Measurements from ENCODE around the gene CACNA1D.
A peak's percentile ranks its signal among the peaks of the same experiment; 100 is the strongest.

The CACNA1D gene

DNA sequence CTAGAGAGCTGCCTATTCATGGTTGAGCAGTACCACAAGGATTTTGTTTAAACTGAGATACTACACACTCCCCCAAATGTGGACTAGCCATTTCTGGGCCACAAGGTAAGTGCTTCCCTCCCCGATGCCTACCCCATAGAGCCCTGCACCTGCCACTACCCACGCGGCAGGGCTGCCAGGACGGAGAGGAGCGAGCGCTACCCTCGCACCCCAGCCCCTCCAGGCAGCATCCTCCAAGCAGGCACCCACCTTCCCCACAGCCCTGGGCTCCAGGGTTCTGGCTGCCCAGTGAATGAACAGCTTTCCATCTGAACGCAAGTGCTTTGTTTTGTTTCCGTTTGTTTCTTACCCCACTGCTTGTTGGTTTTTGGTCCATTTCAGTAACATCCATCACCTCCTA lies 292.6 kb downstream of the CACNA1D start:
- DNase-seq (ENCODE audit: low read depth in 2 of 2) = no peak

DNA sequence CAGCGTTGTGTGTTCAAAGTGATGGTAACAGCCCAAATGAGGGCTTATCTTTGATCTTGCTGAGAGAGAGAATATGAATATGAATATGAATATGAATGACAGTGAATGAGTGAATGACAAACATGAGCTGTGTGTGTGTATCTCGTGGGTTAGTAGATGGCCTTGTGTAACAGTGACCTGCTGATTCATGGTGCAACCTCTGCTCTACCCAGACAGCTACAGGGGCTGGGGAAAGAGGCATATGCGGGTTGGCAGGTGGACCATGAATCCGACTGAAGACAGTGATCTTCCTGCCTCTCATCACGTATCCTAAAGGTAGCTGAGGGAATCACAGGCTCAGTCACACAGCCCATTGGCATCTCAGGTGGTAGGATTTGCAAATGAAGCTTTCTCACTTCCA lies 293.6 kb downstream of the CACNA1D start:
- DNase-seq (ENCODE audit: low read depth in 2 of 2) = no peak

DNA sequence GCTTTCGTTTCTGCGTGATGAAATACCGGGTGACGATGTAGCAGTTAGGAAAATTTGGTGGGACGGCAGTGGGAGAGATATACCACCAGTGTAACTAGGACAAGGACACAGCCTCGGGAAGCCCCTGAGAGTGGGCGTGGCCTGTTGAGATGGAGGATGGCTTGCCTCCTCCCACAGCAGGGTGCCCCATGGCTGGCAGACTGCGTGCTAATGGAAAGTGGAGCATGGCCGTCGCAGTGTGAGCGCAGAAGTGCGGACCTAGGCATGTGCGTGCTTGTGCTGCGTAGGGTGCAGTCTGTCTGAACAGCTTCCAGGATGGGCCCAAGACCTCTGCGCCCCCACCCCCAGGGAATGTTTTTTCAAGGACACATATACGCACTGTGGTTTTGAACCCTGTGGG lies 295.0 kb downstream of the CACNA1D start:
- no peak for DNase-seq (ENCODE audit: low read depth in 2 of 2)

DNA sequence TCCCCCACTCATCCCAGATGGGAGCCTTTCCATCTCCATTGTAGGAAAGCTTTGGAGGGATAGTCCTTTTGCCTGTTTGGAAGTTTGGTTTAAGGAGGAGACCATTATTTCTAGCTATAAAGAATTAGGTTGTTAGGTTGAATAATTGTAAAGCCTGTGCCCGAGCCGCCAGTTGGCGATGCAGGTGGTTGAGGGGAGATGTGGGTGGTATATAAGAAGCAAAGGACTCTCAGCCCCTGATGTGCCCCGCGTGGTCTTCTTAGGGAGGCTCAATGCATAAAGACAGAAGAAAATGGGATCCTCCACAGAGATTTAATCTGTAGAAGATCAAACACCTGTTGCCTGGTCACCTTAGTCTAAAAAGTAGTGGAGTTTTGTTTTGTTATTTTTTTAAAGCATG lies 296.1 kb downstream of the CACNA1D start:
- DNase-seq (ENCODE audit: low read depth in 2 of 2) = no peak

DNA sequence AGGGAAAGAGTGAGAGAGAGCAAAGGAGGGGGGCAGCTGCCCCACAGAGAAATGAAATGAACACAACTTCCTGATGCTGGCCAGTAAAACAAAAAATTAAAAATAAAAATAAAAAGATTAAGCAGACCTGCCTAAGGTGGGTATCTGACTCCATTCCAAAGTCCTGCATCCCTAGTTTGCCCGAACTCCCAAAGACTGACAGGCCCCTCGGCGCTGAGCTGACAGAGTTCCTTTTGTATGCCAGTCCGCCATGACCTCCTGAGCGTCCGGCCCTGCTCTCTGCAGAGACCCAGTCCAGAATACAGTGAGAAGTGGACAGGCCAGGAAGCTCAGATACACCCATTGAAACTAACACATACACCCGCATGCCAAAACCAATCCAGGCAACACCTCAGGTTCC lies 296.9 kb downstream of the CACNA1D start:
- no peak for DNase-seq (ENCODE audit: low read depth in 2 of 2)

DNA sequence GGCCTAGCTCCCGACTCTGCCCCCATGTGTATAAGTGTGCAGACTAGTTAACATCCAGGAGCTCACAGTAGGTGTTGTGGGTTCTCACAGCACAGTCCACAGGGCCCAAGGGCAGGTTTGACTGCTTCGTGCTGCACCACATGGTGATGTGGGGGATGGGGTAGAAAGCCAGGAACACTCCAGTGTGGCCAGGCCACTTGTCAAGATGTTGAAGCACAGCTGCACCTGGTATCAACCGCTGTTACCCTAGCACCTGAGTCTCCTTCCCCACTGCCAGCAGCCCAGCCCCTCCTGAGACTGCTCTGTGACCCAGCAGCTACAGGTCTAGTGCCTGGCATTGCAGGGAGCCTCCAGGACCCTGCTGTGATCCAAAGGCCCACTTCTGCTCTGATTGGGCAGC lies 298.5 kb downstream of the CACNA1D start:
- no peak for DNase-seq (ENCODE audit: low read depth in 2 of 2)

DNA sequence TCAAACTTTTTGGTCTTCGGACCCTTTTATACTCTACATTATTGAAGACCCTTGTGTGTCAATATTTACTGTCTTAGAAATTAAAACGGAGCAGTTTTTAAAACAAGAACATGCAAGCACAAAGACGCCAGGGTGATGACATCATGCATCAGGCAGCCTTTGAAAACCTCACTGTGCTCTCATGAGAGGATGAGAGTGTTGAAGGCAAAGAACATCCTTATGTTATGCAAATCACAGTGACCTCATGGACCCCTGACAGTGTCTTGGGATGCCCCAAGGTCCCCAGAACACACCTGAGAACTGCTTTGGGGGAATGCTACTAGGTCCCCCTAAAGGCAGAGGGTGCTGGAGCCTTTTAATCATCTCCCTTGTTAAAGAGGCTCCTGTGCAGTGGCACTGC lies 300.2 kb downstream of the CACNA1D start:
- DNase-seq (ENCODE audit: low read depth in 2 of 2) = no peak

DNA sequence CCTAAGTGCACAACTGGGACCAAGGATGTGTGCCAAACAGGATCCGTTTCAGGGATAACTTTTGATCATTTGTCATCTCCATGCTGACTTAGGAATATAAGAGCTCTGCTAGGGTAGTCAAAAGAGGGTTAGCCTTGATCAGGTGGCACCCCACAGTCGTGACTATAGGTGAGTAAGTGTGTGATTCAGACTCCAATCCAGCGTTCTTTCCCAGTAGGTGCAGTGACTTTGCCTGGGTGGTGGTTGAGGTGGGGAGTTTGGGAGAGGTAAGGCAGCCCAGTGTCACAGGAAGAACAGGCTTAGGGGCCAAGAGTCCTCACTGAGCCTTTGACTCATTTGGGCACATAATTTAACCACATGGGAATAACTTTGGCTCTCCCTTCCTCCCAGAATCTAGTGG lies 300.8 kb downstream of the CACNA1D start:
- no peak for DNase-seq (ENCODE audit: low read depth in 2 of 2)

DNA sequence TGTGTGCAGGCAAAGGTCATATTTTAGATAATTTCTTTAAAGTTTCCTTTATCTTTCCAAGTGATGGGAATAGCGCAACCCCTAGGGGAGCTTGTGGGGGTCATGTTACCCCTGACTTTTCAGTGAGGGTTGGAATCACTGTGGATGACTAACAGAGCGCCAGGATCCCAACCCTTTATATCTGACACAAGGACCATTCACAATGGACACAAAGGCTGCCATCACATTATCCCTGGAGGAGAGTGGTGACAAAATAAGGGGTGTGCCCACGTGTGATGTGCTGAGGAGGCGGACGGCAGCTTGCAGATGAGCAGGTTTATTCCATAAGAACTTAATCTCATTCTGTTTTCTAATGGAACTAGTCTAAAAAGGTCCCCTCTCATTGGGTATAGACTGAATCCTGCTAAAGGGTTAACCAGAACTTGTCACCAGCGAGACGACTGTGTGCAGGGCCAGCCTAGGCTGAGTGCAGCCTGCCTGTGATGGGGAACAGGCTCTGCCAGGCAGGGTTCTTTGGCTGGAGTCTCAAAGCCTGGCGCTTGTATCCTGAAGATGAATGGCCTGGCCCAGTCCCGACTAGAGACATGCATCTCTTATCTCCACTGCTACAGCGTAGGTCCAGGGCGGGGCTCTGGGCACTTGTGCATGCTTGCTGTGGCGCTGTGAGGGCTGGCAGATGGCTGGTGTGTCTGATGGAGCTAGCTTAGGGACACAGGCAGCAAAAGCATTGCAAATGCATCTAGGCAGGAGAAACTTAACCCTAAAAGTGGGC lies 301.6 kb downstream of the CACNA1D start:
- DNase-seq (ENCODE audit: low read depth in 2 of 2) = no peak

DNA sequence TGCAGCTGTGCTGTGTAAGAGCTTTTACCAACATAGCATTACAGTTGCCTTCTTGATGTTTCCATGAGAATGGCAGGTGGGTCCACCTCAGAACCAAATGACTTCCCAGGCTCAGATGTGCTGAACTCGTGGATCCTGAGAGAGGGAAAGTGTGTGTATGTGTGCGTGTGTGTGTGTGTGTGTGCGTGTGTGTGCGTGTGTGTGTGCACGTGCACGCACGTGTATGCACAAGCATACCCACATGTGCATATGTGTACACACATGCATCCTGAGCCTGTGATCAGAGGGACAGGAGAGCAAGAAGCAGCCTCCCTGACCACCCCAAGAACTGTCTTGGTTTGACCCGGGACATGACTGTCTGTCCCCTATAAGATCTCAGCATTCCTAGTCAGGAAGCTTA lies 303.7 kb downstream of the CACNA1D start:
- DNase-seq (ENCODE audit: low read depth in 2 of 2) = no peak

DNA sequence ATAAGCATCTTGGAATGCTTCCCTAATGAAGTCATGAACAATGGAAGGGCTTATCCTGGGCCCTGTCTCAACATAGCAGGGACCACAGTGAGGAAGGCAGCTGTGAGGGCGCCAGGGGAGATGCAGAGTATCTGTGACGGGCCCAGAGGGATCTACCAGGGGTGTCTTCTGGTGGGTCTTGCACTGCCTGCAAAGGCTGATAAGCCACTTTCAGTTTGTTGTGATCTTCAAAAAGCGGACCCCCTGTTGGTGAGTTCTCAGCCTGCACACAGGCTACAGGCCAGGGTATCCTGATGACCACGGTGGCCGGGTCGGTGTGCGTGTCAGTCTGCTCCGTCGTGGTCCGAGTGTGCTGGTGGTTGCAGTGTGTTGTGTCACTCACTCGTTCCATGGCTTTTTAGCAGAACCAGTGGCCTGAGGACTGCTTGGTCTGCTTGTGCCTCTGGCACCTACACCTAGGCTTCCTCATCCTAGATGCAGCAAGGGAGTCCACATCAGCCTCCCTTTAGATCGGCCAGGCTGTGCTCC lies 305.0 kb downstream of the CACNA1D start:
- DNase-seq (ENCODE audit: low read depth in 2 of 2) = no peak

DNA sequence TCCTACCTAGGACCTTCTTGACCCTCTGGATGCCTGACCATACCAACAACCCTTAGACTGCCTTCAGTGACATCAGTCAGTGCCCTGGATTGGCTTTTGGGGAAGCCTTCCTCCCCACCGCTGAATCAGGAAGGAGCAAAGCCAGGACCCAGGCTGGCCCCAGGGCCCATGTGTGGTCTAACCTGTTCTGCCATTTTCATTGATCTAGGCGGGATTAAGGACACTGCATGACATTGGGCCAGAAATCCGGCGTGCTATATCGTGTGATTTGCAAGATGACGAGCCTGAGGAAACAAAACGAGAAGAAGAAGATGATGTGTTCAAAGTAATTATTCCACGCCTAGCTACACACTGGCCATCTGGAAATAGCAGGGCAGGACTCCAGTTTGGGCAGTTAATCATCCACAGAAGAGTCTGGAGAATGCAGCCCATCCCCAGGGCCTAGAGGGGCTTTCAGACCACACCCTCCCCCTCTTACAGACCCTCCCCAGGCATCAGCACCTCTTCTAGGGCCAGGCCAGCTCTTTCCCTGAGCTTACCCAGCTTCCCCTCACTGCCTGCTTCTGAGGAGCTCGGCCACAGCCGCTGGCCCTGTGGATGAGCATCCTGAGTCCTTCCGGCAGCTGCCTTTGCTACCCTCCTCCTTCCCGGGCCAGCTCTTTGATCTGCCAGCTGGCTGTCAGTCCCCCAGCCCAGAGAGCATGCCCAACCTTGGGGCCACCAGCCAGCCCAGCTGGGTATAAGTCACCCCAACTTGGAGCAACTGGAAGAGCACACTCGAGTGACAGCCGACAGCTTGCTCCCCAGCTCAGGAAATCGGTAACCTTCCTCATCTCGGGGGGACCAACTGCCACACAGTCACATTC lies 305.9 kb downstream of the CACNA1D start:
- no peak for DNase-seq (ENCODE audit: low read depth in 2 of 2)

DNA sequence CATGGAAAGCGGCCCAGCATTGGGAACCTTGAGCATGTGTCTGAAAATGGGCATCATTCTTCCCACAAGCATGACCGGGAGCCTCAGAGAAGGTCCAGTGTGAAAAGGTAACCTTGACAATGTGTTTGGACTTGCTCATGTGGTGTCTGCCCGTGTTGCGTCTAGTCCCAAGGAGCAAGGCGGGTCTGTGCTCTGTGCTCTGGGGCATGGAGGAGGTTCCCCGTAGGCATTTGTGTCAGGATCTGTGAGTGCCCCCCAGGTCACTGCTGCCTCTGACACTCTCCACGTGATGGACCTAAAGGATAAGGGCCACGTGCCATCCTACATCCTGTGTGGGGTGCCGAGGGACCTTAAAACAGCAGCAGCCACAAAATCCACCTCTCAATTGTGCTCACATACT lies 306.9 kb downstream of the CACNA1D start:
- DNase-seq (ENCODE audit: low read depth in 2 of 2) = no peak

DNA sequence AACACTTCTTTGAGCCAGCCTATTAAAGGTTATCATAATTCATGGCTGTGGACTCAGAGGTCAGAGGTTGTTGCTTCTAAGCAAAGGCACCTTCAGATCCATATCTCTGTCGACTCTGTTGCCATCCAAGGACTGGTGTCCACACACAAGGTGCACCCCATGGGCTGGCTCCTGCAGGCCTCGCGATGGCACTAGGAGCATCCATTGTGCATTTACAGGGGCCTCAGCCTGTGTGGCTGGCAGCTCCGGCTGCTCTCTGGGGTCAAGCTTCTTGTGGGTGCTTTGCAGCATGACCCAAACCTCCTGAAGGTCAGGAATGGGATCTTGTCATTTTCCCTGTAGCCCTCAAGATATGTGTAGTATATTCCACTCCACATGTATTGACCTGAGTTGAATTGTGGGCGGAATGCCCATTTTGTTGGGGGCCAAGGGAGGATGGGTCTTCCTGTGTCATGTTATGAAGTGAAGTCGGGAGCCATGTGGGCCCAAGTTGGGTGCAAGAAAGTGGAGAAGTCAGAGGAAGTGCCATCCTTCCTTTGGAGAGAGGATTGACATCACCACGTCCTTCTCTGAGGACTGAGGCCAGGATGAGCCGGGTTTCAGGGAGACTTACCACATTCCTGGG lies 308.0 kb downstream of the CACNA1D start:
- DNase-seq (ENCODE audit: low read depth in 2 of 2) = no peak

DNA sequence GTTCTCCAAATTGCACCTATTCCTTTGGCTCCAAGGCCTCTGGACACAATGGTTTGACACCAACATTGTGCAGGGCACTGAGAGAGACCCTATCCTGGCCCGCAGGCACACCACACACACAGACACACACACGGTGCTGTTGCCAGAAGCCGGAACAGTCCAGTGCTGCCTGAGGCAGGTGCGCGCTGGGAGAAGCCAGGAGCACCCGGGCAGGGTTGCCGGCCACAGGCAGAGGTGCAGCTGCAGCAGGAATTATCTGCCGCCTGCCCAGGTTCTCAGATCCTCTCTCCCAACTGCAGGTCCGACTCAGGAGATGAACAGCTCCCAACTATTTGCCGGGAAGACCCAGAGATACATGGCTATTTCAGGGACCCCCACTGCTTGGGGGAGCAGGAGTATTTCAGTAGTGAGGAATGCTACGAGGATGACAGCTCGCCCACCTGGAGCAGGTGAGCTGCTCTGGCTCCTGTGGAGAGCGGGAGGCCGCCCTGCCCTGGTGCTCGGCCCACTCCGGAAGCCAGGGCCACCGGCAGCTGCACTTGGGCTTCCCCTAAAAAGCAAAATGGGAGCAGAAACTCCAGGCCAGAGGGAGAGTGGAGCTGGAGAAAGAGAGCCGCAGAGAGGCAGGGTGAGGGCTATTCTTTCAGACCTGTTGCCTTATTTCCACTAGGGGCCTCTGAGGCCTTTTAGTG lies 308.9 kb downstream of the CACNA1D start:
- no peak for DNase-seq (ENCODE audit: low read depth in 2 of 2)

DNA sequence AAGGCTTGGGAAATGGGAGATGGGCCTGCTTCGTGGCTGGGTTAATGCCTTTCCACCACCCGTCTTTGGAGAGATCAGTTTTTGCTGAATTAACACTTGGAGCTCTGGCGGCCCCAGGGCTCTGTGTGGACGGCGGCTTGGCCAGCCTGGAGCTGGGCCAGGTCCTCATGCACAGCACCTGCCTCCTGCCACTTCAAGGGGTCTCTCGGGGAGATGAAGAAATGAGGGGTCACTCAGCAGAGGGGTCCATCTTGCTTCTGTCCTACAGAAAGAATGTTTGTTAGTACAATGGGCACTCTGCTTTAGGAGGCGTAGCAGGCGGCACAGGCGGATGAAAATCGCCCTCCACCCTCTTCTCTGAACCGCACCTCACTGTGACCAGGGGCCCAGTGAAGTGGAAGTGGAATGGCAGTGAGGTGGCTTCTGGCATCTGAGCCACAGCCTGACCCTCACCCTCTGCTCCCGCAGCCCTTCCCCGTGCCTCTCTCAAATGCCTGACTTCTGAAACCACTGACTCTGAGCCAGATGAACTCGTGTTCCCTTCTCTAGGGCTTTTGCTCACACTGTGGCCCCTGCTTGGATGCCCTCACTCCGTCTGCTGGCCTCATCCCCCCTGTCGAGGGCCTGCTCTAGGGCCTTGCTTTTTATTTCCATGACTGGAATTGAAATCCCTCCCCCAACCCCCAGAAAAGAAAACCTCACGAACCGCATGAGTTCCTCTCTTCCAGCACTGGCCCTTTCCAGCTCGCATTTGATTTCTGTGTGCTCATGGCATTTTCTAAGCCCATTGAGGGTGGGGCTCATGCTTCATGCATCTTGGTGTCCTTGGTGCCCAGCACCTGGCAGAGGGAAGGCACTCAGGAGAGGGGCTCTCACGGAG lies 309.6 kb downstream of the CACNA1D start:
- no peak for DNase-seq (ENCODE audit: low read depth in 2 of 2)

DNA sequence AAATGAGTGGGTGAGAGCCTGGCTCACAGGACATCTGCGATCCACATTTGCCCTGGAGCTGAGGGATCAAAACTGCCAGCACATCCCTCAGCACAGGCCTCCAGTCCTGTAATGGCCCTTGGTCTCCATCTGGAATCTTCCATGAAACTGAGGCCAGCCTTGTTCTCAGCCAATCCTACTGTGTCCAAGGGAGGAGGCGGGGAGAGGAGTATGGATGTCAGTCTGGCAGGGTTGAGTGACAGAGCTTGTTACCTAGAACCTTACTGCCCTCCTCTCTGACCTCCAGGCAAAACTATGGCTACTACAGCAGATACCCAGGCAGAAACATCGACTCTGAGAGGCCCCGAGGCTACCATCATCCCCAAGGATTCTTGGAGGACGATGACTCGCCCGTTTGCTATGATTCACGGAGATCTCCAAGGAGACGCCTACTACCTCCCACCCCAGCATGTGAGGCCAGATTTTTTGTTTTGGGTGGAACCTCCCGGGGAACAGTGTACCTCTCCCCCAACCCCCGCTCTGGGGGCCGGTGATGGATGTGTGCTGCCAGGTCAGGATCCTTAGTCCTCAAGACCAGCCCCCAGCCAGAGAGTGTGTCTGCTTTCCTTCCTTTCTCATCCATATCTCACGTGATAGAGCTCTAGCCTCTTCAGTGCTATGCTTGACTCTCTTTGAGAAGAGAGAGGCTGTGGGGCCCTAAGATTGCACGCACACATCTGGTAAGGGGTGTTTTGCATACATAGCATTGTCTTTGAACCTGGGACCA lies 310.5 kb downstream of the CACNA1D start:
- peak; percentile 72 for DNase-seq (ENCODE audit: low read depth in 2 of 2)

DNA sequence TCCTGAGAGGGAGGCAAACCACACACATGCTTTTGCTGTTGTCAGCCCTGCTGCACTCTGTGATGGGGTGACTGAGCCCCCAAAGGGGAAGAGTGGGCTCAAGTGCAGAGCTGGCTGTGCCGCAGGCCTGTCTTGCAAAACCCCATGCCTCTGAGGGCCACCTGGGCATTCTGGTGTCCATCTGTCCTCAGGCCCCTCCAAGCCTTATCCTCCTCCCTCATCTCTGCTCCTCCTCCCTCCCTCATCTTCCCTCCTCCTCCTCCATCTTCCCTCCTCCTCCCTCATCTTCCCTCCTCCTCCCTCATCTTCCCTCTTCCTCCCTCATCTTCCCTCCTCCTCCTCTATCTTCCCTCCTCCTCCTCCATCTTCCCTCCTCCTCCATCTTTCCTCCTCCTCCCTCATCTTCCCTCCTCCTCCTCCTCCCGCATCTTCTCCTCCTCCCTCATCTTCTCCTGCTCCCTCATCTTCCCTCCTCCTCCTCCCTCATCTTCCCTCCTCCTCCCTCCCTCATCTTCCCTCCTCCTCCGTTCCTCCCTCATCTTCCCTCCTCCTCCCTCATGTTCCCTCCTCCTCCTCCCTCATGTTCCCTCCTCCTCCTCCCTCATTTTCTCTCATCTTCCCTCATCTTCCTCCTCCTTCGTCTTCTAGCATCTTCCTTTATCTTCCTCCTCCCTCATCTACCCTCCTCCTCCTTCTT lies 311.2 kb downstream of the CACNA1D start:
- DNase-seq (ENCODE audit: low read depth in 2 of 2) = no peak

Measured in fibroblast of skin of left biceps (primary cell).